ENCODE measurements around the gene FILIP1L. TPM values are rescaled to one million over a fixed set of nuclear protein-coding genes. Genes with fewer than 3 reads are reported as not detected.

The FILIP1L gene
- total and polyA plus RNA-seq, 2 of the 8 experiments (the other 6 are each of a cell fraction or from before 2014, with no cell fraction given) = 0.06 to 0.09 TPM

DNA sequence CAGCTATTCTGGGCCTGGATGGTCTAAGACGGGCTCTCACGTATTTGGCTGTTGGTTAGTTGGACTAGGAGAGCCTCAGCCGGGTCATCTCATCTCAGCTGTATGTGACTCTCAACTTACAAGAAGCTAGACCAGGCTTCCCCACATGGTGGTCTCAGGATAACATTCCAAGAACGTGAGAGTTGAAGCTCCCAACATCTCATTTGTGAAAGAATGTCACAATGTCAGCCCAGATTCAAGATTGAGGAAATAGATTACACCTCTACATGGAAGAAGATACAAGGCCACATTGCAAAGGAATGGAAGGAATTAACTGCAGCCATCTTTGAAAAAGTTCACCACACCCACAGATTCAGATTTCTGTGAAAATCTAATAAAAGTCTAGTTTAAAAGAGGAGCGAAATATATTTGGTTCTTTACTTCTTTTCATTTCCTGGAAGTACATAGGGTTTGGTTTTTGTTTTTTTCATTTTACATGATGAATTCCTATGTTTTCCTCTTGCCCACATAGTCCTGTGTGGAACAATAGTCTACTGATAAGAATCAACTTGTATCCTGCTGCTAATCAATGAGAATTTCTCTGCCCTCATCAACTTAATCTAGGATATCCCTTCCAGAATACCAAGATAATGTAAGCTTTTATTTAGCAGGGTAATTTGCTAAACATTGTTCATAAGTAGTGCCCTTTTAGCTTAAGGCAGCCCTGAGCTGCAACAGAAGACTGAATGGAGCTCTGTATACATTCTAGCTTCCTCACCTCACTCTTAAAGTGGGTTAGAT lies 180.1 kb downstream of the FILIP1L start:
- Histone ChIP-seq H3K79me2 (ENCODE audit: control insufficient read depth in 1 of 2, insufficient read depth in 2 of 2, low read length in 2 of 2) (peaks cover 0 to 14% of the 10 kb centered on the region in 2 experiments; a peak in 2 of 4 replicates), H3K9ac (replicated peaks in 1 of 4; ENCODE audit: extremely low read depth in 1 of 4, low read depth in 3 of 4, low read length in 3 of 4) (no peak overlapping the region), H2AK5ac (ENCODE audit: low read depth, low read length) (no peak overlapping the region), H2BK20ac (ENCODE audit: low read length) (no peak overlapping the region), H4K8ac (ENCODE audit: extremely low read depth, insufficient read depth, low read length) (no peak overlapping the region), H3K4me1 (replicated peaks in 1 of 4; ENCODE audit: control insufficient read depth in 3 of 4, insufficient read depth in 4 of 4, low read length in 3 of 4) (peaks cover 0 to 17% (median 7%) of the 10 kb centered on the region in 4 experiments; a peak in 5 of 7 replicates), H4K5ac (ENCODE audit: insufficient read length, low read depth, low read length) (no peak overlapping the region), H2BK120ac (replicated peaks; ENCODE audit: low read depth, low read length) (no peak overlapping the region), H3K9me3 (ENCODE audit: insufficient read depth in 2 of 2, low read depth in 1 of 2, low read length in 1 of 2) (no peaks in the 10 kb centered on the region), H4K91ac (replicated peaks; ENCODE audit: insufficient read length, low read length) (no peak overlapping the region), H2BK15ac (ENCODE audit: low read length) (no peak overlapping the region), H3K23ac (ENCODE audit: insufficient read length) (no peak overlapping the region), H2BK12ac (ENCODE audit: low read depth, low read length) (no peak overlapping the region), H3K14ac (ENCODE audit: insufficient read length) (no peak overlapping the region), H3K27ac (ENCODE audit: low read depth, low read length) (no peak overlapping the region), H3K56ac (replicated peaks; ENCODE audit: insufficient read length, low read depth, low read length) (no peak overlapping the region), H4K20me1 (replicated peaks in 1 of 2; ENCODE audit: control insufficient read depth in 1 of 2, insufficient read depth in 2 of 2, low read length in 2 of 2) (no peaks in the 10 kb centered on the region), H3K79me1 (ENCODE audit: low read depth, low read length) (no peaks in the 10 kb centered on the region; the same call in 1 of the 2 replicates), H3K4ac (replicated peaks; ENCODE audit: insufficient read length, low read depth, low read length) (no peak overlapping the region), H2AFZ (ENCODE audit: low read length) (no peak overlapping the region), H3K18ac (ENCODE audit: extremely low read depth, low read length) (no peak overlapping the region), H3K4me2 (ENCODE audit: insufficient read depth in 1 of 2, low read depth in 2 of 2, low read length in 2 of 2) (no peak overlapping the region), H3K27me3 (replicated peaks in 1 of 4; ENCODE audit: control insufficient read depth in 3 of 4, extremely low read depth in 1 of 4, insufficient read depth in 3 of 4, low read length in 3 of 4) (no peaks in the 10 kb centered on the region), H2BK5ac (ENCODE audit: low read depth, low read length) (no peak overlapping the region), H3K36me3 (ENCODE audit: control insufficient read depth in 2 of 4, insufficient read depth in 4 of 4, low read length in 3 of 4) (peaks cover 0 to 4% (median 0%) of the 10 kb centered on the region in 4 experiments; a peak in 1 of 8 replicates), H3K4me3 (ENCODE audit: extremely low read depth in 1 of 4, insufficient read depth in 2 of 4, low read depth in 3 of 4, low read length in 4 of 4) (no peak overlapping the region), H3K23me2 (ENCODE audit: low read depth, low read length) (no peaks in the 10 kb centered on the region)
- TF ChIP-seq KDM4A (IDR thresholded peaks at IDR 0.05; ENCODE audit: low read depth, low read length, severe bottlenecking) (no peak), SIRT6 (IDR thresholded peaks at IDR 0.05; ENCODE audit: low read length) (no peak), ZNF274 (IDR thresholded peaks at IDR 0.05; ENCODE audit: borderline replicate concordance, extremely low read depth, low read length) (no peak), CHD2 (IDR thresholded peaks at IDR 0.05; ENCODE audit: low read length) (no peak)
- FAIRE-seq (no peak), DNase-seq (ENCODE audit: low read depth in 1 of 2, low spot score in 2 of 2) (no peak)
- ChIA-PET CTCF (ENCODE audit: partially characterized antibody) (no interaction called here), POLR2A (ENCODE audit: partially characterized antibody) (interaction anchor here (0.9 kb wide), 1 partner anchor 14 kb away, joined by 3 read pairs; no protein-coding TSS in a partner anchor)
- 94% methylated on average over 5 of the region's 5 CpGs; no CpG with 5 or more reads in 1 of the 2 experiments for WGBS, 2 experiments (ENCODE audit: extremely low coverage in 1 of 2, insufficient coverage in 1 of 2, insufficient read length in 1 of 2, insufficient replicate concordance in 2 of 2, low coverage in 1 of 2, low lambda C conversion rate in 2 of 2, missing lambda C conversion rate in 1 of 2)

Measured in H1 (cell line).